ENCODE measurements around the gene ZBTB43.
"Not testable (repeated sequence)": the region's sequence is repeated elsewhere in the genome, so short reads cannot be mapped to it uniquely, and the experiment has no call there.

ZBTB43 gene

DNA sequence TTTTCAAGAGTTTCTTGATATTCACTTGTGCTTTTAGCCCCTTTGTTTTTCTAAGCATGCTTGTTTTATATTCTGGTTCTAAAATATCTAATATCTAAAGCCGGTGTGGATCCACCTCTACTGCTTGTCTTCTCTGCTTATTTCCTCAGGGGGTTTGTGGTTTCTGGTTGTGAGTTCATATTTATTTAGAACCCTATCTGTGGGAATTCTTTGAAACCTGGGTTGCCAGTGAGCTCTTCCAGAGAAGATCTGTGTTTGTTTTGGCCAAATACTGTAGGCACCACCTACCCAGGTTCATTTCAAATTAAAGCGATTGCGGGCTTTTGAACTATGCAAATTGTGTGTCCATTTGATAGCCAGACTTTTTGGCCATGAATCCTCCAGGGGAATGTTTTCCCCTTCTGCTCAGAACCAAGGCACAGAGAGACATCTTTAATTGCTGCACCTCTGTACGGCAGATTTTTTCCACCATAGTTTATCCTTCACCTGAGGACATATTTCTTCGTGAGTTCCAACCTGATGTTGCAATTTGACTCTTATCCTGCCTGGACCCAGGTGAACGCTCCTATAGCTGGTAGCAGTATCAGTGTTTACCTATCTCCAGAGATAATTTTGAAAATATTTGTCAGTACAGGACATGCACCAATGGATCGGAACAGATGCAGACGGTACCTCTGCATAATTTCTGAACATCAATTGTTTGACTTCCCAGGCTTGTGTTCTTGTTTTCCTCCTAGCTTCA is 2.4 kb upstream of the ZBTB43 start:
- H3K4me3 ChIP-seq (ENCODE audit: low read length): no peak overlapping the region
- TF ChIP-seq, protein P1, sequence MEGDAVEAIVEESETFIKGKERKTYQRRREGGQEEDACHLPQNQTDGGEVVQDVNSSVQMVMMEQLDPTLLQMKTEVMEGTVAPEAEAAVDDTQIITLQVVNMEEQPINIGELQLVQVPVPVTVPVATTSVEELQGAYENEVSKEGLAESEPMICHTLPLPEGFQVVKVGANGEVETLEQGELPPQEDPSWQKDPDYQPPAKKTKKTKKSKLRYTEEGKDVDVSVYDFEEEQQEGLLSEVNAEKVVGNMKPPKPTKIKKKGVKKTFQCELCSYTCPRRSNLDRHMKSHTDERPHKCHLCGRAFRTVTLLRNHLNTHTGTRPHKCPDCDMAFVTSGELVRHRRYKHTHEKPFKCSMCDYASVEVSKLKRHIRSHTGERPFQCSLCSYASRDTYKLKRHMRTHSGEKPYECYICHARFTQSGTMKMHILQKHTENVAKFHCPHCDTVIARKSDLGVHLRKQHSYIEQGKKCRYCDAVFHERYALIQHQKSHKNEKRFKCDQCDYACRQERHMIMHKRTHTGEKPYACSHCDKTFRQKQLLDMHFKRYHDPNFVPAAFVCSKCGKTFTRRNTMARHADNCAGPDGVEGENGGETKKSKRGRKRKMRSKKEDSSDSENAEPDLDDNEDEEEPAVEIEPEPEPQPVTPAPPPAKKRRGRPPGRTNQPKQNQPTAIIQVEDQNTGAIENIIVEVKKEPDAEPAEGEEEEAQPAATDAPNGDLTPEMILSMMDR (IDR thresholded peaks at IDR 0.05; ENCODE audit: insufficient read depth, low read depth, low read length, missing control alignments): no peak
- DNase-seq (ENCODE audit: low read depth): no peak

DNA sequence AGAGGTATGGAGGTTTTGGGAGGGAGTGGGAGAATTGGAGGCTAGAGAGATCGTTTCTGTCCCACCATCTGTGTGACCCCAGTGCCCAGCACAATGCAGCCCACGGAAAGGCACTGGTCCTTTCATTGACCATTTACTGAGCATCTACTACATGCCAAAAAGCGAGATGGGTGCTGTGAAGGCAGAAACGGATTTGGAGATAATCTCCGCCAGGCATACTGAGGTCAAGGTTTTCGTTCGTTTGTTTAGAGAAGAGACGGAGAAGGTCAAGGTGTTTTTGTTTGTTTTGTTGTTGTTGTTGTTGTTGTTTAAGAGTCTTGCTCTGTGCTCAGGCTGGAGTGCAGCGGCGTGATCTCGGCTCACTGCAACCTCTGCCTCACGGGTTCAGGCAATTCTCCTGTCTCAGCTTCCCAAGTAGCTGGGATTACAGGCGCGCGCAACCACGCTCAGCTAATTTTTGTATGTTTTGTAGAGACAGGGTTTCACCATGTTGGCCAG is 593 bp upstream of the ZBTB43 start:
- TF ChIP-seq, protein P1 (IDR thresholded peaks at IDR 0.05; ENCODE audit: insufficient read depth, low read depth, low read length, missing control alignments): no peak
- no peak for DNase-seq (ENCODE audit: low read depth)
- peak overlapping the region; percentile 82 for H3K4me3 ChIP-seq (ENCODE audit: low read length)

DNA sequence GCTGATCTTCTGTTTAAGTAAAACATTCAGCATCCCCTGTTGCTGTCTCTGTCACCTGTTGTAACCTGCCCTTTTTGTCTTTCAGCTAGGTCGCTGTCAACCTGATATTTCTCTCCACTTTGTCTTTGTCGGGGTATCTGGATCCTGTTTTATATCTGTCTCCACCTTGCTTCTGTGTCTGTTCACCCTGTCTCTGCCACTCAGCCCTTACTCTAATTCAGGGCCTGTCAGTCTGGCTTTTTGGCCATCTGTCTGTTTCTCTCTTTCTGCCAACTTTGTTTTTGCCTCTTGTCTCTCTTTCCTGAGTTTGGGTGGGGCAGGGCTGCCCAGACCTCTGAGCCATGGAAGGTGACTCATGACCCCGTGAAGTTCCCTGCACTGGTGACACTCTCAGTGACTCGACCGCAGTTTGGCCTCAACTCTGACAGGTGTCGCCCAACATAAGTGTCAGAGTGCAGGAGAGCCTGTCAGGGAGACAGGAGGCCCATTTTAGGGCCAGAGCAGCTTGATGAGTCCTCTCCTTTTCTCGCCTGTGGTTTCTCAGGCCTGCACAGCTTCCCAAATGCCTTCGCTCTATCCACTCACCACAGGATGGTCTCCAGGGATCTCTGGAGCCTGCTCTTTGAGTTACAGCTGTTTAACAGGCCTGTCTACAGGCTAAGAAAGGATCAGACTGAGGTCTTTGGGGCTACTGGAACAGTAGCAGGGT is 868 bp downstream of the ZBTB43 start:
- TF ChIP-seq, protein P1 (IDR thresholded peaks at IDR 0.05; ENCODE audit: insufficient read depth, low read depth, low read length, missing control alignments): no peak
- peak; percentile 87 for DNase-seq (ENCODE audit: low read depth)
- H3K4me3 ChIP-seq (ENCODE audit: low read length): peak overlapping the region; percentile 82

DNA sequence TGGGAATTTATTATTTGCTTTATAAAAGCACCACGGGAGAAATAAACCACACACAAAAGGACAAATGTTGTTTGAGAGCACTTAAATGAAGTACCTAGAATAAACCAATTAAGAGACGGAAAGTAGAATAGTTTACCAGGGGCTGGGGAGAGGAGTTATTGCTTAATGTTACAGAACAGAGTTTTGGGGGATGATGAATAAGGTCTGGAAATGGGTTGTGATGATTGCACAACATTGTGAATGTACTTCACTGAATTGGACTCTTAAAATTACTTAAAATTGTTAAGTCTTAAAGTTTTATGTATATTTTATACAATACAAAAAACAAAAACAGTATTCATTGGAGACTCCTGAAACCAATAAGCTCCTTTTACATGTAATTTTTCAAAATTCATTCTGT is 1.5 kb downstream of the ZBTB43 start:
- H3K4me3 ChIP-seq (ENCODE audit: low read length): peak overlapping the region; percentile 82
- TF ChIP-seq, protein P1 (IDR thresholded peaks at IDR 0.05; ENCODE audit: insufficient read depth, low read depth, low read length, missing control alignments): no peak
- DNase-seq (ENCODE audit: low read depth): peak; percentile 56

DNA sequence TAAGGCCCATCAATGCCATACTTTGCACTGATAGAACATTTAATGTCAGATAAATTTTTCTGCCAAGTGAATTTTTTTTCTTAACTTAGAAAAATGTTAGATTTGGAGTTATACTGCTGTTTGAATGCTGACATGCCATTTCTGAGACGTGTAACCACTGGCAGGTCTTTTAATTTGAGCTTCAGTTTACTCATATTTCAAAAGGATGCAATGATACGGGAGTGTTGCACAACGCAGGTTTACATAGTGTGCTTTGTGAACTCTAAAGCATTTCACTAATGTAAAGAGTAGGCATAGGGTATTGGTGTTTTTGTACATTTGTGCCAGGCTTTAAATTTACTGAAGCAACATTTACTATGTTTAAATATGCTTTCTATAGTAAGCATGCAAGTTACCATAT is 4.2 kb downstream of the ZBTB43 start:
- TF ChIP-seq, protein P1 (IDR thresholded peaks at IDR 0.05; ENCODE audit: insufficient read depth, low read depth, low read length, missing control alignments): no peak
- DNase-seq (ENCODE audit: low read depth): peak; percentile 87
- H3K4me3 ChIP-seq (ENCODE audit: low read length): no peak overlapping the region

DNA sequence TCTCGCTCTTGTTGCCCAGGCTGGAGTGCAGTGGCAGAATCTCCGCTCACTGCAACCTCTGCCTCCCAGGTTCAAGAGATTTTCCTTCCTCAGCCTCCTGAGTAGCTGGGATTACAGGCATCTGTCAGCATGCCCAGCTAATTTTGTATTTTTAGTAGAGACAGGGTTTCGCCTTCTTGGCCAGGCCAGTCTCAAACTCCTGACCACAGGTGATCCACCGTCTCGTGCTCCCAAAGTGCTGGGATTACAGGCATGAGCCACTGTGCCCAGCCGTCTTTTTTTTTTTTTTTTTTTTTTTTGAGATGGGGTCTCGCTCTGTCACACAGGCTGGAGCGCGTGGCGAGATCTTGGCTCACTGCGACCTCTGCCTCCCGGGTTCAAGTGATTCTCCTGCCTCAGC is 5.4 kb downstream of the ZBTB43 start:
- H3K4me3 ChIP-seq (ENCODE audit: low read length); DNase-seq (ENCODE audit: low read depth): not testable (repeated sequence)

DNA sequence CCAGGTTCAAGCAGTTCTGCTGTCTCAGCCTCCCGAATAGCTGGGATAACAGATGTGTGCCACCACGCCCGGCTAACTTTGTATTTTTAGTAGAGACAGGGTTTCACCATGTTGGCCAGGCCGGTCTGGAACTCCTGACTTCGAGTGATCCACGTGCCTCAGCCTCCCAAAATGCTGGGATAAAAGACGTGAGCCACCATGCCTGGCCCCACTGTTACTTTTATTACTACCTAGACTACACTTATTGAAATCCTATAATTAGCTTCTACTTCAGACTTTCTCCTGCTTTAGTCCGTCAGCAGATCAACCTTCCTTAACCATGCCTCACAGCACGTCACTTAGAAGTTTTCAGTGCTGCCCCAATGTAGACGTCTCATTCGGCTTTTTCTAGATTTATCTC is 8.2 kb downstream of the ZBTB43 start:
- no peak for DNase-seq (ENCODE audit: low read depth)
- no peak overlapping the region for H3K4me3 ChIP-seq (ENCODE audit: low read length)
- TF ChIP-seq, protein P1 (IDR thresholded peaks at IDR 0.05; ENCODE audit: insufficient read depth, low read depth, low read length, missing control alignments): no peak
